OCI-LY7 (cell line): Measurements from ENCODE around the gene HTRA1. TPM values are rescaled to one million over a fixed set of nuclear protein-coding genes. Genes with fewer than 3 reads are reported as not detected.

Source experiments
- BruUV-seq: library from RNA; stranded (reverse); fragments of 400-500 nt; replicated peaks from 2 replicates; lab custom pipeline; 2021; lab: Mats Ljungman, UMichigan
- CTCF ChIA-PET: fragments of 300-600 bp; sonication (Branson Sonifier 250); formaldehyde crosslinking; loops from one replicate; lab custom pipeline; 2022; ENCODE audit warnings: antibody characterized with exemption; ENCODE audit not compliant: unreplicated experiment; lab: Charles Lee
- POLR2A ChIA-PET: fragments of 300-600 bp; sonication (Branson Sonifier 250); formaldehyde crosslinking; loops from one replicate; lab custom pipeline; 2022; ENCODE audit warnings: antibody characterized with exemption; lab: Charles Lee
- DNase-seq: peaks from one replicate; pipeline ENCODE4 v3.0.0-alpha.2; 2015; ENCODE audit warnings: low spot score
- H2AFZ ChIP-seq: fragments of 200-600 bp; sonication (generic), shearing (Covaris generic); 2 replicates; pipeline ENCODE4 v1.6.1; 2014; ENCODE audit warnings: mild to moderate bottlenecking, antibody characterized with exemption, low read length, moderate library complexity
- H3K27ac ChIP-seq: fragments of 200-600 bp; sonication (generic); 2 replicates; pipeline ENCODE4 v1.5.1; 2014; ENCODE audit warnings: mixed run types, low read depth, mild to moderate bottlenecking, moderate library complexity, low read length, inconsistent platforms; ENCODE audit not compliant: poor library complexity, severe bottlenecking
- H3K36me3 ChIP-seq: fragments of 200-600 bp; sonication (generic); 2 replicates; pipeline ENCODE4 v1.6.1; 2014; ENCODE audit warnings: mild to moderate bottlenecking, antibody characterized with exemption, low read length, moderate library complexity, mixed read lengths; ENCODE audit not compliant: insufficient read depth
- H3K4me1 ChIP-seq: fragments of 200-600 bp; sonication (generic); 2 replicates; pipeline ENCODE4 v1.5.1; 2014; ENCODE audit warnings: mild to moderate bottlenecking, low read length; ENCODE audit not compliant: insufficient read depth, poor library complexity, severe bottlenecking
- H3K4me2 ChIP-seq: fragments of 200-600 bp; sonication (generic); 2 replicates; pipeline ENCODE4 v1.6.1; 2014; ENCODE audit warnings: mild to moderate bottlenecking, low read length
- H3K4me3 ChIP-seq: fragments of 200-600 bp; sonication (generic); 2 replicates; pipeline ENCODE4 v1.5.1; 2014; ENCODE audit warnings: mild to moderate bottlenecking, low read depth, low read length; ENCODE audit not compliant: poor library complexity, severe bottlenecking
- H3K79me2 ChIP-seq: fragments of 200-600 bp; sonication (generic); 2 replicates; pipeline ENCODE4 v1.6.1; 2016; ENCODE audit warnings: low read depth, mild to moderate bottlenecking, low read length, moderate library complexity, mixed read lengths; ENCODE audit not compliant: insufficient read depth
- H3K9me2 ChIP-seq: fragments of 200-600 bp; sonication (generic); 2 replicates; pipeline ENCODE4 v1.6.1; 2016; ENCODE audit warnings: mild to moderate bottlenecking, low read length, mixed read lengths; ENCODE audit not compliant: insufficient read depth
- H3K9me3 ChIP-seq: fragments of 200-600 bp; sonication (generic); 2 replicates; pipeline ENCODE4 v1.6.1; 2014; ENCODE audit warnings: mild to moderate bottlenecking, mixed run types, low read length, mixed read lengths
- H4K20me1 ChIP-seq: fragments of 200-600 bp; sonication (generic); 2 replicates; pipeline ENCODE4 v1.6.1; 2014; ENCODE audit warnings: mild to moderate bottlenecking, antibody characterized with exemption, low read length, moderate library complexity, mixed read lengths; ENCODE audit not compliant: insufficient read depth
- CTCF ChIP-seq: fragments of 200-600 bp; sonication (generic); conservative IDR thresholded peaks from 2 replicates; pipeline ENCODE4 v1.5.1; 2014; ENCODE audit warnings: mild to moderate bottlenecking, antibody characterized with exemption, low read length, moderate library complexity, mixed read lengths
- EZH2phosphoT487 ChIP-seq: fragments of 200-600 bp; sonication (generic); IDR thresholded peaks from 2 replicates; pipeline ENCODE4 v1.6.1; 2018; ENCODE audit warnings: low read depth, borderline replicate concordance, mild to moderate bottlenecking, mixed run types, antibody characterized with exemption, low read length, moderate library complexity, mixed read lengths
- intact Hi-C: fragments of 100-400 bp; cut with micrococcal nuclease; formaldehyde crosslinking; loops from one replicate; pipeline ENCODE4 v1.10.0; 2022; ENCODE audit not compliant: unreplicated experiment
- total RNA-seq, 2 experiments: library from RNA; depleted of rRNA in 1 of 2; stranded (reverse); fragments of >200 nt in 1 of 2; shearing (Covaris generic) in 1 of 2; gene quantifications; 2 replicates each; pipeline ENCODE4 v1.2.3, GENCODE V29; 2014 to 2022

HTRA1 gene
- total RNA-seq, 2 experiments from 2014 or later = not detected

- no peaks in the 10 kb centered on the region for H3K36me3 ChIP-seq
- ChIA-PET CTCF (no interaction called here), POLR2A (no interaction called here)
- intact Hi-C loops = no loop called here
- no peak for DNase-seq
- no peaks in the 10 kb centered on the region for H3K79me2 ChIP-seq
- H3K4me2 ChIP-seq = no peak overlapping the region
- H4K20me1 ChIP-seq = no peaks in the 10 kb centered on the region
- H3K9me3 ChIP-seq = no peaks in the 10 kb centered on the region
- H3K9me2 ChIP-seq = no peaks in the 10 kb centered on the region
- no peak overlapping the region for H3K27ac ChIP-seq
- no peak for TF ChIP-seq CTCF
- no peaks in the 10 kb centered on the region for H3K4me1 ChIP-seq
- H3K4me3 ChIP-seq = no peak overlapping the region
- H2AFZ ChIP-seq = no peak overlapping the region
- no TSS peak for BruUV-seq
Observed at GRCh38 chr10:122559228-122559627, 97.9 kb downstream of the HTRA1 start.

GRCh38 chr10:122560279-122560804, 99.0 kb downstream of the HTRA1 start, which contains the start of gene DMBT1:
Gene DMBT1, plus strand, starts transcription at chr10:122560754. Its CDS starts 17 bp downstream, at chr10:122560771.
- Histone ChIP-seq H3K9me3 (no peaks in the 10 kb centered on the region), H3K27ac (no peak within 1 kb of the TSS), H2AFZ (no peak within 1 kb of the TSS), H3K4me3 (no peak within 1 kb of the TSS), H3K79me2 (no peaks in the 10 kb centered on the region), H3K4me1 (no peaks in the 10 kb centered on the region), H3K9me2 (no peaks in the 10 kb centered on the region), H4K20me1 (no peaks in the 10 kb centered on the region), H3K4me2 (no peak within 1 kb of the TSS), H3K36me3 (no peaks in the 10 kb centered on the region)
- intact Hi-C loops = loop anchor here (10.0 kb wide), 2 partner anchors 116 to 144 kb away; no protein-coding TSS in a partner anchor
- no peak for DNase-seq
- ChIA-PET POLR2A (no interaction called here), CTCF (no interaction called here)
- BruUV-seq = no TSS peak
- no peak for TF ChIP-seq EZH2phosphoT487
- no peak for TF ChIP-seq CTCF

- Histone ChIP-seq H3K4me3 (no peak overlapping the region), H4K20me1 (no peaks in the 10 kb centered on the region), H3K4me1 (no peaks in the 10 kb centered on the region), H3K4me2 (no peak overlapping the region), H3K27ac (no peak overlapping the region), H3K79me2 (no peaks in the 10 kb centered on the region), H3K36me3 (no peaks in the 10 kb centered on the region), H3K9me2 (no peaks in the 10 kb centered on the region), H3K9me3 (no peaks in the 10 kb centered on the region), H2AFZ (no peak overlapping the region)
- POLR2A ChIA-PET = interaction anchor here (0.6 kb wide), 1 partner anchor 378 kb away, joined by 4 read pairs; no protein-coding TSS in a partner anchor
- DNase-seq = no peak
- intact Hi-C loops = loop anchor here (10.0 kb wide), 2 partner anchors 116 to 144 kb away; no protein-coding TSS in a partner anchor
- no peak for TF ChIP-seq EZH2phosphoT487
- no TSS peak for BruUV-seq
- CTCF ChIA-PET = no interaction called here
Observed at GRCh38 chr10:122561212-122561611, 99.9 kb downstream of the HTRA1 start.
